HG03520 (cell line): ENCODE measurements around the gene ZNRD2.

Experiments used
- ATAC-seq: cut with Tn5 transposase; IDR thresholded peaks from one replicate; pipeline ENCODE4 v1.9.1; 2021; ENCODE audit warnings: mild to moderate bottlenecking, moderate library complexity; ENCODE audit not compliant: unreplicated experiment

ZNRD2 gene

DNA sequence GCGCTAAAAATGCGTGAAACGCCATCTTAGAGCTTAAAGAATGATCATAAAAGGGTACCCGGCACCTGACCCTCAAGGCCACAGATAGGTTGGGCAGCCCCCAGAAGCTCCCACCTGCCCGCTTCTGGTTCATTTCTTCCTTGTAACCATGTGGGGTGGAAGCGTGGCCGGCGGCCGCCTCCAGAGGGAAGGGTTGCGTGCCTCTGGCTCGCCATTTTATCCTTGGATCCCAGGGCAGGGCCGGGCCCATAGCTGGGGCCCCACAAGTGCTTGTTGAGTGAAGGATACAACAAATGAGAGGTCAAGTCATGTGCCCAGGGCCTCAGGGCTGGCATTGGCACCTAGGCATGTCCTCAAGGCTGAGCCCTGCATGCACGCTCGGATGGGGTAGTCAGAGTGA lies 51.2 kb downstream of the ZNRD2 start:
- no peak for ATAC-seq
